Heart left ventricle (tissue), 16 donors: Measurements from ENCODE around the gene VSIG10L2. TPM values are rescaled to one million over a fixed set of nuclear protein-coding genes. Genes with fewer than 3 reads are reported as not detected.

Source experiments
- ATAC-seq, 4 donors: fragments of 200-7000 bp; cut with Tn5 transposase; one replicate each; pipeline ENCODE4 v1.9.1; 2020 to 2022; ENCODE audit warnings: moderate library complexity in 4 of 4, mild to moderate bottlenecking in 3 of 4, moderate number of reproducible peaks in 1 of 4
- DNase-seq, 5 donors: peaks; one replicate each; pipeline ENCODE4 v3.0.0-alpha.2; 2020
- H3K27ac ChIP-seq, 12 donors: fragments of 200-600 bp; sonication (generic) in 4 of 12; one replicate each; pipeline versions ENCODE4 v1.5.0 to v1.8.0; 2016 to 2022; ENCODE audit warnings: mild to moderate bottlenecking in 2 of 12
- H3K27me3 ChIP-seq, 9 donors: fragments of 200-600 bp; sonication (generic) in 2 of 9; one replicate each; pipeline versions ENCODE4 v1.5.1 to v1.8.0; 2016 to 2022; ENCODE audit warnings: mild to moderate bottlenecking in 3 of 9
- H3K36me3 ChIP-seq, 9 donors: fragments of 200-600 bp; sonication (generic) in 2 of 9; one replicate each; pipeline versions ENCODE4 v1.5.0 to v1.8.0; 2018 to 2022; ENCODE audit warnings: mild to moderate bottlenecking in 2 of 9
- H3K4me1 ChIP-seq, 12 donors: fragments of 200-600 bp; sonication (generic) in 4 of 12; one replicate each; pipeline versions ENCODE4 v1.5.0 to v1.8.0; 2016 to 2022; ENCODE audit warnings: mild to moderate bottlenecking in 3 of 12
- H3K4me3 ChIP-seq, 12 donors: fragments of 200-600 bp; sonication (generic) in 4 of 12; one replicate each; pipeline versions ENCODE4 v1.5.0 to v1.8.0; 2017 to 2022; ENCODE audit warnings: mild to moderate bottlenecking in 9 of 12, moderate library complexity in 4 of 12
- H3K9me3 ChIP-seq, 12 donors: fragments of 200-600 bp; sonication (generic) in 4 of 12; one replicate each; pipeline versions ENCODE4 v1.5.0 to v1.8.0; 2016 to 2022; ENCODE audit warnings: mild to moderate bottlenecking in 1 of 12
- CTCF ChIP-seq, 12 donors: fragments of 200-600 bp; sonication (generic) in 4 of 12; IDR thresholded peaks; one replicate each; pipeline versions ENCODE4 v1.5.0 to v1.8.0; 2018 to 2022; ENCODE audit warnings: antibody characterized with exemption in 12 of 12, mild to moderate bottlenecking in 5 of 12
- POLR2A ChIP-seq, 2 donors: fragments of 450-650 bp; IDR thresholded peaks; one replicate each; pipeline ENCODE4 v1.6.1; 2017; ENCODE audit warnings: antibody characterized with exemption in 2 of 2, mild to moderate bottlenecking in 2 of 2, moderate library complexity in 2 of 2
- WGBS, 4 donors: extraction: QIAGEN DNeasy Blood & Tissue Kit in 2 of 4; methylation state at CpG; one replicate each; pipeline versions ENCODE4 v1.1.5 to v1.1.7; 2013 to 2018; 5-methylcytosine and 5-hydroxymethylcytosine counted together
- intact Hi-C, 10 donors: fragments of 100-400 bp; cut with DNase I; formaldehyde crosslinking; loops; one replicate each; pipeline versions ENCODE4 v1.11.1 to v1.14.2; 2022
- polyA plus RNA-seq, 2 donors: library from polyadenylated mRNA; stranded (reverse); fragments of 200-250 nt; gene quantifications; one replicate each; pipeline ENCODE4 v1.2.3, GENCODE V29; 2013
- total RNA-seq, 9 donors: library from RNA; depleted of rRNA in 2 of 9; stranded (reverse); fragments of >200 nt in 2 of 9; fragmentation: NEBNext Ultra II Directional in 3 of 9; extraction: Animal tissue kit (Norgen Biotek cat#: 25700) in 3 of 9; gene quantifications; one replicate each; pipeline versions ENCODE4 v1.1.0 to v1.2.4, GENCODE V29; 2016 to 2023
- donor health status: ischemic (EF 13 %, LVEDD 7.1; RV severe dilation, severe dysfunction).
- donor health status: healthy with polysubstance abuse.
- donor health status: DM: no; HTN: yes; CAD: no.
- donor health status: DM: no; HTN: no; CAD: no.
- donor health status: ischemic (EF 25% LVEDD 6.9; RV normal size, moderate dysfunction).
- donor health status: ischemic (EF 25% LVEDD 5.7; RV mildly dilated, moderate dysfunction).
- donor health status: healthy.
- donor health status: DM: yes; HTN: yes; CAD: no.
- donor health status: ischemic (EF 35%, LVEDD 5.7; RV mildly dilated, moderate dysfunction).
- donor health status: nonischemic (EF 11% LVEDD 7.7; RV severe dilation, severe dysfunction).
- donor health status: DM: yes; HTN: yes; CAD: no.
- donor health status: PGD.
- donor health status: ischemic (EF 29% LVEDD 5.4; RV normal size, mild dysfunction).
- donor health status: nonischemic (EF 23%, LVEDD 6.1; RV moderate dilation, normal function).

VSIG10L2 gene
- total and polyA plus RNA-seq, 11 donors, result 0.04 to 0.21 (median 0.12) TPM; not detected in 8

- Histone ChIP-seq H3K9me3 (no peaks in the 10 kb centered on the region), H3K27me3 (no peaks in the 10 kb centered on the region), H3K27ac (no peak overlapping the region), H3K4me1 (no peaks in the 10 kb centered on the region), H3K36me3 (peaks cover 0 to 37% (median 8%) of the 10 kb centered on the region in 9 donors), H3K4me3 (no peak overlapping the region)
- intact Hi-C loops, result no loop called here
- DNase-seq (no peak), ATAC-seq (no peak)
- TF ChIP-seq CTCF (IDR thresholded peaks at IDR 0.05) (no peak), POLR2A (IDR thresholded peaks at IDR 0.05) (no peak)
- 94 to 98% (median 95%) methylated on average over 5 of the region's 5 CpGs for WGBS, 4 donors
Measured at GRCh38 chr11:125998267-125998666, 52.4 kb downstream of the VSIG10L2 start.

GRCh38 chr11:125999234-125999880 is 53.5 kb downstream of the VSIG10L2 start:
- no peak for DNase-seq
- no peaks in the 10 kb centered on the region for H3K9me3 ChIP-seq
- no peaks in the 10 kb centered on the region for H3K27me3 ChIP-seq
- no peaks in the 10 kb centered on the region for H3K4me1 ChIP-seq
- H3K4me3 ChIP-seq, result no peak overlapping the region
- ATAC-seq, result no peak
- intact Hi-C loops, result no loop called here
- peaks cover 0 to 40% (median 8%) of the 10 kb centered on the region in 9 donors for H3K36me3 ChIP-seq
- H3K27ac ChIP-seq, result no peak overlapping the region
- 80 to 87% (median 82%) methylated on average over 6 of the region's 6 CpGs for WGBS, 4 donors
- no peak for TF ChIP-seq POLR2A (IDR thresholded peaks at IDR 0.05)
- no peak for TF ChIP-seq CTCF (IDR thresholded peaks at IDR 0.05)

- H3K36me3 ChIP-seq, result peaks cover 0 to 29% (median 3%) of the 10 kb centered on the region in 9 donors
- 88 to 94% (median 91%) methylated on average over 4 of the region's 4 CpGs for whole genome bisulfite sequencing, 4 donors
- no peak for ATAC-seq
- H3K9me3 ChIP-seq, result no peaks in the 10 kb centered on the region
- H3K4me3 ChIP-seq, result no peak overlapping the region
- TF ChIP-seq POLR2A (IDR thresholded peaks at IDR 0.05) (no peak), CTCF (IDR thresholded peaks at IDR 0.05) (no peak)
- no peak overlapping the region for H3K27ac ChIP-seq
- intact Hi-C loops, result no loop called here
- H3K4me1 ChIP-seq, result no peaks in the 10 kb centered on the region
- H3K27me3 ChIP-seq, result no peaks in the 10 kb centered on the region
- no peak for DNase-seq
Measured at GRCh38 chr11:126002181-126002580, 56.3 kb downstream of the VSIG10L2 start.

Other genes starting within 250 kb of the VSIG10L2 start
- gene PATE1, start 199.8 kb upstream of the VSIG10L2 start, total RNA-seq, result not detected
- not detected for gene PATE1, start 199.8 kb upstream of the VSIG10L2 start, polyA plus RNA-seq
- not detected for gene PATE2, start 167.2 kb upstream of the VSIG10L2 start, total RNA-seq
- gene PATE2, start 167.2 kb upstream of the VSIG10L2 start, polyA plus RNA-seq, result not detected
- gene PATE3, start 157.9 kb upstream of the VSIG10L2 start, total RNA-seq, result not detected
- gene PATE3, start 157.9 kb upstream of the VSIG10L2 start, polyA plus RNA-seq, result not detected
- not detected for gene PATE4, start 112.7 kb upstream of the VSIG10L2 start, total RNA-seq
- not detected for gene PATE4, start 112.7 kb upstream of the VSIG10L2 start, polyA plus RNA-seq
- 1 to 10 TPM; 3.4 to 6.9 (median 4.5) TPM for gene HYLS1, start 58.4 kb upstream of the VSIG10L2 start, total RNA-seq
- gene HYLS1, start 58.4 kb upstream of the VSIG10L2 start, polyA plus RNA-seq, result 1 to 10 TPM; 3.0 to 3.5 TPM
- gene PUS3, start 42.8 kb upstream of the VSIG10L2 start, total RNA-seq, result 1 to 10 TPM; 5.4 to 9.4 (median 8.3) TPM
- 10 to 100 TPM in 1 of 2 donors, 1 to 10 TPM in 1; 6.6 to 11.0 TPM for gene PUS3, start 42.8 kb upstream of the VSIG10L2 start, polyA plus RNA-seq
- not detected for gene DDX25, start 41.5 kb upstream of the VSIG10L2 start, total RNA-seq
- gene DDX25, start 41.5 kb upstream of the VSIG10L2 start, polyA plus RNA-seq, result not detected
- gene CDON, start 116.8 kb downstream of the VSIG10L2 start, total RNA-seq, result 10 to 100 TPM in 2 of 9 donors, 1 to 10 TPM in 7; 5.0 to 51.5 (median 7.4) TPM
- gene CDON, start 116.8 kb downstream of the VSIG10L2 start, polyA plus RNA-seq, result 1 to 10 TPM; 1.2 to 2.1 TPM